ENCODE data around the gene ARMC2.

The ARMC2 gene

DNA sequence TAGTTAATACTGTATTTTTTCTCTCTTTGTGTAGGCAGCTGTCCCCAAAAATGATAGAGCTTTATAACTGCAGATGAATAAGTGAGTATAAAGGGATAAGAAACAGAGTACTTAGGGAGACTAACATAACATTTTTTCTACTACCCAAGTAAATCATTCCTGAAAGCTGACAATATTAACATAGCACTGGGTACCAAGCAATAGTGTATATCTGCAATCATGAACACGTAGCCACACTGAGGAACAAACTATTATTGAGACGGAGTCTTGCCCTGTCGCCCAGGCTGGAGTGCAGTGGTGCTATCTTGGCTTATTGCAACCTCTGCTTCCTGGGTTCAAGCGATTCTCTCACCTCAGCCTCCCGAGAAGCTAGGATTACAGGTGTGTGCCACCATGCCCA lies 140.5 kb downstream of the ARMC2 start:
- H3K4me3 ChIP-seq (ENCODE audit: low read depth, low read length), result no peak overlapping the region

DNA sequence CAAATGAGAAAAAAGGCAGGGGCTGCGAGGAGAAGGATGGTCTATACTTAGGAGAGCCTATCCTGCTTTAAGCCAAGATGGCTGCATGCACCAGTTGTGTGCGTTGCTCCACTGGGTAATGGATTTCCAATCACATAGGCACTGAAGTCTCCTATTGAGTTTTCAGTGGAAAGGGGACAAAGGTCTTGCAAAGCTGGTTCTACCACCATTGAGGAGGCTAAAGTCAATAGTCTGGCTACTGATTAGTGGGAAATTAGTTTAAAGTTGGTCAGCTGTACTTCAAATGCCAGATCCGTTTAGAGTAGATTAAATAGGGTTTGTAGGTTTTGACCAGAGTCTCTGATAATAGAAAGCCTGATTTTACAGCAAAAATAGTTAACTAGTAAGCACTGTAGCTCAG lies 141.5 kb downstream of the ARMC2 start:
- in situ Hi-C loops (cut with HindIII; ENCODE audit: low sequenced_read_pairs), result no loop called here
- DNase-seq (ENCODE audit: low read depth), result no peak
- H3K4me3 ChIP-seq (ENCODE audit: low read depth, low read length), result no peak overlapping the region
- TF ChIP-seq, protein P1, sequence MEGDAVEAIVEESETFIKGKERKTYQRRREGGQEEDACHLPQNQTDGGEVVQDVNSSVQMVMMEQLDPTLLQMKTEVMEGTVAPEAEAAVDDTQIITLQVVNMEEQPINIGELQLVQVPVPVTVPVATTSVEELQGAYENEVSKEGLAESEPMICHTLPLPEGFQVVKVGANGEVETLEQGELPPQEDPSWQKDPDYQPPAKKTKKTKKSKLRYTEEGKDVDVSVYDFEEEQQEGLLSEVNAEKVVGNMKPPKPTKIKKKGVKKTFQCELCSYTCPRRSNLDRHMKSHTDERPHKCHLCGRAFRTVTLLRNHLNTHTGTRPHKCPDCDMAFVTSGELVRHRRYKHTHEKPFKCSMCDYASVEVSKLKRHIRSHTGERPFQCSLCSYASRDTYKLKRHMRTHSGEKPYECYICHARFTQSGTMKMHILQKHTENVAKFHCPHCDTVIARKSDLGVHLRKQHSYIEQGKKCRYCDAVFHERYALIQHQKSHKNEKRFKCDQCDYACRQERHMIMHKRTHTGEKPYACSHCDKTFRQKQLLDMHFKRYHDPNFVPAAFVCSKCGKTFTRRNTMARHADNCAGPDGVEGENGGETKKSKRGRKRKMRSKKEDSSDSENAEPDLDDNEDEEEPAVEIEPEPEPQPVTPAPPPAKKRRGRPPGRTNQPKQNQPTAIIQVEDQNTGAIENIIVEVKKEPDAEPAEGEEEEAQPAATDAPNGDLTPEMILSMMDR (IDR thresholded peaks at IDR 0.05; ENCODE audit: low read depth, low read length, missing control alignments), result no peak

More for the DNA sequence above, 140.5 kb downstream of the ARMC2 start:
- DNase-seq (ENCODE audit: low read depth), result no peak
- in situ Hi-C loops (cut with HindIII; ENCODE audit: low sequenced_read_pairs), result no loop called here
- TF ChIP-seq, protein P1 (IDR thresholded peaks at IDR 0.05; ENCODE audit: low read depth, low read length, missing control alignments), result no peak

DNA sequence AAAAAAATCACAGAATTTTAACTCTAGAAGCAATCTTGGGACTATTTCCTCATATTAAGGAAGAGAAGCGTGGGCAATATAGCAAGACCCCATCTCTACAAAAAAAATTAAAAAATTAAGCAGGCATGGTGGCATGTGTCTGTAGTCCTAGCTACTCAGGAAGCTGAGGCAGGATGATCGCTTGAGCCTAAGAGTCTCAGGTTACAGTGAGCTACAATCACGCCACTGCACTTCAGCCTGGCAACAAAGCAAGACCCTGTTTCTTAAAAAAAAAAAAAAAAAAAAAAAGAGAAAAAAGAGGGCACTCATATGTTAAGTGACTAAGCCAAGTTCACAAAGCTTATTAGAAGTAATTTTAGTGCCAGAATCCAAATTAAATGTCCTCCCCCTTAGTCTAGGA lies 145.7 kb downstream of the ARMC2 start:
- DNase-seq (ENCODE audit: low read depth), result no peak
- in situ Hi-C loops (cut with HindIII; ENCODE audit: low sequenced_read_pairs), result no loop called here
- TF ChIP-seq, protein P1 (IDR thresholded peaks at IDR 0.05; ENCODE audit: low read depth, low read length, missing control alignments), result no peak
- no peak overlapping the region for H3K4me3 ChIP-seq (ENCODE audit: low read depth, low read length)

DNA sequence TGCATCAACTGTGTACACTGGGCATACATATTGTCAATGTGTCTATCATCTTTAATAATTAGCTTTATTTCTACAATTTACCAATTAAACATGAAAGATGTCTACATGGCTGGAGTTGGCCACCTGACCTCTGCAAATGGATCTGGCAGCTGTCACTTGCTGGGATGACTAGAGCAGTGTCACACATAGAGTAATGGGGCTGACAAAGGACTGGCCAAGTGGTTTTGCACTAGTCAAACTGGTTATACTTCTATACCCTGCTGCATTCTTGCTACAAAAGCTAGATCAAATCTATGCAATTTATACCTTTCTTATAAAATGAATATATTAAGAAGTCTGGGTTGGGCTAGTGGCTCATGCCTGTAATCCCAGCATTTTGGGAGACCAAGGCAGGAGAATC lies 147.1 kb downstream of the ARMC2 start:
- TF ChIP-seq, protein P1 (IDR thresholded peaks at IDR 0.05; ENCODE audit: low read depth, low read length, missing control alignments), result no peak
- no peak overlapping the region for H3K4me3 ChIP-seq (ENCODE audit: low read depth, low read length)
- in situ Hi-C loops (cut with HindIII; ENCODE audit: low sequenced_read_pairs), result no loop called here
- no peak for DNase-seq (ENCODE audit: low read depth)

DNA sequence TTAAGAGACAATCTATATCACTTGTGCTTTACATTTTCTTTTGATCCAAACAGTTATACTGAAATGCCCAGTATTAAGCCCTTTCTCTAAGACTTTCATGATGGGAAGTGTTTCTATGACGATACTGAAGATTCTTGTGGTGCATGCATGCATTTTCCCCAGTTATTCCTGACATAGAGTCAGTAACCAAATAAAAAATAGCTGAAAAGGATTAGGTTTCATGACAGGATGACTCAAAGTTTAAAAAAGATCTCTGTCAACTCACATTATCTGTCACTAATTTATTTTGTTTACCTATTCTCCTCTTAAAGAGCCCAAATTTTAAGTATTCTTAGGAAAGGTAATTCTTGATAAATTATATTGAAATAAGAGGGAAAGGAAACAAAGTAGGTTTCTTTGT lies 148.0 kb downstream of the ARMC2 start:
- in situ Hi-C loops (cut with HindIII; ENCODE audit: low sequenced_read_pairs), result no loop called here
- no peak overlapping the region for H3K4me3 ChIP-seq (ENCODE audit: low read depth, low read length)
- TF ChIP-seq, protein P1 (IDR thresholded peaks at IDR 0.05; ENCODE audit: low read depth, low read length, missing control alignments), result no peak
- no peak for DNase-seq (ENCODE audit: low read depth)

DNA sequence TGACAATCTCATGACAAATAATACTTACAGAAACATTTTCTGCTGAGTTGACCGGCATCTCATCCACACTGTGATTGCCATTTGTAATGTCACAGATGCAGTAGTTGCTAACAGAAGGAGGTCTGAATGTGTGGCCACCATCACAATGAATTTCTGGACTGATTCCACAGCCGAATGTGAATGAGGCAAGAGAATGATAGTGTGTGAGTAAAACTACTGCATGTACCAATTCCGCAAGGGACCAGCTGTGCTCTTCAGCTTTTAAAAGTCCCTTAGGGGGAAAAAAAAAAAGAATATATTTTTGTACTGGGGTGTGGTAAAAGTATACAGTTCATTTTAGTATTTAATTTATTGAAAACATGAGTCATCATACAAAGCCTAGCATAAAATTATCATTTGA lies 150.3 kb downstream of the ARMC2 start:
- TF ChIP-seq, protein P1 (IDR thresholded peaks at IDR 0.05; ENCODE audit: low read depth, low read length, missing control alignments), result no peak
- H3K4me3 ChIP-seq (ENCODE audit: low read depth, low read length), result no peak overlapping the region
- DNase-seq (ENCODE audit: low read depth), result no peak
- in situ Hi-C loops (cut with HindIII; ENCODE audit: low sequenced_read_pairs), result no loop called here

DNA sequence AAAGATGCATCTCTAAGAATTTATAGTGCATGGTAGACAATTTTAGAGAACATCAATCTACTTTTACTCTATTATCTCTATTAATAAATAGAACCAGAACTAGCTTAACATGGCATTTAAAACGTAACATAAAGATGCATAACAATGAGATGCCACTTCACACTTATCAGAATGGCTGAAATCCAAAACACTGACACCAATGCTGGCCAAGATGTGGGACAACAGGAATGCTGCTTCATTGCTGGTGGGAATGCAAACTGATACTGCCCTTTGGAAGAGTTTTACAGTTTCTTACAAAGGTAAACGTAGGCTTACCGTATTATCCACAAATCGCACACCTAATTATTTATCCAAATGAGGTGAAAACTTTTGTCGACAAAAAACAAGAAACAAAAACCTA lies 151.2 kb downstream of the ARMC2 start:
- TF ChIP-seq, protein P1 (IDR thresholded peaks at IDR 0.05; ENCODE audit: low read depth, low read length, missing control alignments), result no peak
- H3K4me3 ChIP-seq (ENCODE audit: low read depth, low read length), result no peak overlapping the region
- no peak for DNase-seq (ENCODE audit: low read depth)
- in situ Hi-C loops (cut with HindIII; ENCODE audit: low sequenced_read_pairs), result no loop called here

Data from astrocyte of the cerebellum (primary cell).